Hematopoietic multipotent progenitor cell treated with erythropoietin and hydrocortisone succinate and interleukin-3 and kit ligand, for 6 days (in vitro differentiated cells): ENCODE data around the gene HAP1.
"Not testable (repeated sequence)": the region's sequence is repeated elsewhere in the genome, so short reads cannot be mapped to it uniquely, and the experiment has no call there.

Experiments used
- DNase-seq: peaks from one replicate; pipeline ENCODE4 v3.0.0-alpha.2; 2015

Gene HAP1

GRCh38 chr17:41688641-41689496, 45.6 kb downstream of the HAP1 start, which contains the start of gene EIF1:
EIF1 (plus strand) TSS chr17:41688885; CDS start chr17:41689039, 154 bp downstream.
- DNase-seq: peak; percentile 100

- peak; percentile 91 for DNase-seq
These were observed 46.4 kb downstream of the HAP1 start for GRCh38 chr17:41687828-41688640.

- no peak for DNase-seq
These were observed 48.2 kb downstream of the HAP1 start for GRCh38 chr17:41686281-41686680.

GRCh38 chr17:41685753-41686152, 48.7 kb downstream of the HAP1 start:
- not testable (repeated sequence) for DNase-seq

- no peak for DNase-seq
These were observed 50.4 kb downstream of the HAP1 start for GRCh38 chr17:41684035-41684434.

- no peak for DNase-seq
These were observed 50.9 kb downstream of the HAP1 start for GRCh38 chr17:41683441-41684007.

GRCh38 chr17:41682631-41683030, 51.8 kb downstream of the HAP1 start:
- DNase-seq: no peak

- DNase-seq: no peak
These were observed 52.7 kb downstream of the HAP1 start for GRCh38 chr17:41681776-41682175.

GRCh38 chr17:41680426-41681040, 53.9 kb downstream of the HAP1 start:
- no peak for DNase-seq

- DNase-seq: no peak
These were observed 54.6 kb downstream of the HAP1 start for GRCh38 chr17:41679740-41680425.

- peak; percentile 97 for DNase-seq
These were observed 55.3 kb downstream of the HAP1 start for GRCh38 chr17:41678907-41679739.

- peak; percentile 61 for DNase-seq
These were observed 56.0 kb downstream of the HAP1 start for GRCh38 chr17:41678411-41678906.

GRCh38 chr17:41676058-41676419, 58.4 kb downstream of the HAP1 start:
- DNase-seq: no peak

- DNase-seq: not testable (repeated sequence)
These were observed 59.0 kb downstream of the HAP1 start for GRCh38 chr17:41675157-41676057.
